HFFc6 (cell line): Measurements from ENCODE around the gene UTS2R. TPM values are rescaled to one million over a fixed set of nuclear protein-coding genes. Genes with fewer than 3 reads are reported as not detected.

Experiments
- DNase-seq: peaks from one replicate; pipeline ENCODE4 v3.0.0-alpha.2; 2018
- H3K27ac Mint-ChIP-seq: 2 replicates; pipeline ENCODE4 v1.8.0; 2020; ENCODE audit warnings: mild to moderate bottlenecking, mixed read lengths
- H3K27me3 Mint-ChIP-seq: 2 replicates; pipeline ENCODE4 v1.8.0; 2021; ENCODE audit warnings: mild to moderate bottlenecking, moderate library complexity, mixed read lengths; ENCODE audit not compliant: insufficient read depth
- H3K36me3 Mint-ChIP-seq: 2 replicates; pipeline ENCODE4 v1.8.0; 2021; ENCODE audit warnings: low read depth, mixed read lengths
- H3K4me1 Mint-ChIP-seq: 2 replicates; pipeline ENCODE4 v1.8.0; 2020; ENCODE audit warnings: low read depth, mixed read lengths
- H3K4me3 Mint-ChIP-seq: 2 replicates; pipeline ENCODE4 v1.8.0; 2020; ENCODE audit warnings: mild to moderate bottlenecking, moderate library complexity, mixed read lengths
- H3K9me3 Mint-ChIP-seq: 2 replicates; pipeline ENCODE4 v1.8.0; 2020; ENCODE audit warnings: mild to moderate bottlenecking, mixed read lengths
- total RNA-seq, 6 experiments: library from RNA; stranded (reverse); fragmentation: NEBNext Ultra II Directional; extraction: Animal tissue kit (Norgen Biotek cat#: 25700); gene quantifications; 2 replicates in 1 of 6; 3 replicates in 5 of 6; pipeline ENCODE4 v1.2.3, GENCODE V29; 2021
- TF ChIP-seq, protein P1 (sequence below): fragments of 200-600 bp; sonication (generic); IDR thresholded peaks from 2 replicates; pipeline ENCODE4 v1.5.0; 2021; ENCODE audit warnings: antibody characterized with exemption, mild to moderate bottlenecking

UTS2R gene
- total RNA-seq, 6 experiments from 2014 or later: not detected

DNA sequence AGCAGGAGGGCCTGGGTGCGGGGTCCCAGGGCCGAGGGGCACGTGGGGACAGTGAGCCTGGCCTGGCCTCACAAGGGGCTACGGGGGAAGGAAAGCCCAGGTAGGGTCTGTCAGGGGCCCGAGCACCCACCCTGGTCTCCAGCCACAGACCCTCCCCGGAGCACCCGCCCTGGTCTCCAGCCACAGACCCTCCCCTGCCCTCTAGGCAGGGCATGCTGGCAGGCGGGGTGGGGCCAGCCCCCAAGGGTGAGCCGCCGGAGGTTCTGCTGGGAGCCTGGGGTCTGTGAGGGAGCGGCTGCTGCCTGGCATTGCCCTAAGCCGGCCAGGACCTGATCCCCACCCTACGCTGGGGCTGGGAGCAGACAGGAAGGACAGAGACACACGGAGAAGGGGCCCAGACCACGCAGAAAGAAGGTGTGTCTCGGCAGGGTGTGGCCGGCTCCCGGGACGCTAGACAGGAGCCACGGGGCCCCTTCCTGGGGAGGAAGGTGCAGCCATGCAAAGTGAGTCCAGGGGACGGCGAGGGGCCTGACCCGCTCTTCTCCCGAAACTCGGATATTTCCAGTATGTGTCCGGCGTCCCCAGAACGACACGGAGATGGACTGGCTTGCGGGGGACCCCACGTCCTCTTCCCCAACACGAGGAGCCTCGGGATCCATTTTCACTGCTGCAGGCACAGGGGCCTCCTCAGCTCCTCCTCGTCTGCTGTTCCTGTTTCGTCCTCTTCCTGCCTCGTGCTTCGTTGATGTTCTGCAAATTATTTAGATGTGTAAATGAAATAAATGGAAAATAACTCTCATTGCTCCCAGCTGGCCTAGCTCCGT is 15.5 kb downstream of the UTS2R start:
- Mint-ChIP-seq H3K4me1 (0 out of 2 replicates have a peak, but pooled peaks cover 5% of the 10 kb centered on the region), H3K9me3 (no peaks in the 10 kb centered on the region), H3K36me3 (no peaks in the 10 kb centered on the region), H3K27me3 (peaks cover 9% of the 10 kb centered on the region; the same call in 1 of the 2 replicates), H3K27ac (no peak overlapping the region), H3K4me3 (no peak overlapping the region)
- TF ChIP-seq, protein P1, sequence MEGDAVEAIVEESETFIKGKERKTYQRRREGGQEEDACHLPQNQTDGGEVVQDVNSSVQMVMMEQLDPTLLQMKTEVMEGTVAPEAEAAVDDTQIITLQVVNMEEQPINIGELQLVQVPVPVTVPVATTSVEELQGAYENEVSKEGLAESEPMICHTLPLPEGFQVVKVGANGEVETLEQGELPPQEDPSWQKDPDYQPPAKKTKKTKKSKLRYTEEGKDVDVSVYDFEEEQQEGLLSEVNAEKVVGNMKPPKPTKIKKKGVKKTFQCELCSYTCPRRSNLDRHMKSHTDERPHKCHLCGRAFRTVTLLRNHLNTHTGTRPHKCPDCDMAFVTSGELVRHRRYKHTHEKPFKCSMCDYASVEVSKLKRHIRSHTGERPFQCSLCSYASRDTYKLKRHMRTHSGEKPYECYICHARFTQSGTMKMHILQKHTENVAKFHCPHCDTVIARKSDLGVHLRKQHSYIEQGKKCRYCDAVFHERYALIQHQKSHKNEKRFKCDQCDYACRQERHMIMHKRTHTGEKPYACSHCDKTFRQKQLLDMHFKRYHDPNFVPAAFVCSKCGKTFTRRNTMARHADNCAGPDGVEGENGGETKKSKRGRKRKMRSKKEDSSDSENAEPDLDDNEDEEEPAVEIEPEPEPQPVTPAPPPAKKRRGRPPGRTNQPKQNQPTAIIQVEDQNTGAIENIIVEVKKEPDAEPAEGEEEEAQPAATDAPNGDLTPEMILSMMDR: no peak
- no peak for DNase-seq

DNA sequence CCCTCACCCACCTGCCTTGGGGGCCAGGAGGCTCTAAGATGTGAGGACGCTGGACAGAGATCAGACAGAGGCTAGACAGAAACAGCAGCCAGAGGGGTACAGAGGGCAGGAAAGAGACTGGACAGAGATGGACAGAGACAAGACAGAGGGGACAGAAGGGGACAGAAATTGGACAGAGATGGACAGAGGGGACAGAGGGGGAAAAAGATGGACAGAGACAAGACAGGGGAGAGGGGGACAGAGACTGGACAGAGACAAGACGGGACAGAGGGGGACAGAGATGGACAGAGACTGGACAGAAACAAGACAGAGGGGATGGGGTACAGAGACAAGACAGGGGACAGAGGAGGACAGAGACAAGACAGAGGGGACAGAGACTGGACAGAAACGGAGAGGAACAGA is 16.1 kb downstream of the UTS2R start:
- peaks cover 9% of the 10 kb centered on the region; the same call in 1 of the 2 replicates for H3K27me3 Mint-ChIP-seq
- no peak overlapping the region for H3K27ac Mint-ChIP-seq
- no peak for DNase-seq
- TF ChIP-seq, protein P1: no peak
- H3K4me1 Mint-ChIP-seq: 0 out of 2 replicates have a peak, but pooled peaks cover 5% of the 10 kb centered on the region
- H3K36me3 Mint-ChIP-seq: no peaks in the 10 kb centered on the region
- no peak overlapping the region for H3K4me3 Mint-ChIP-seq
- no peaks in the 10 kb centered on the region for H3K9me3 Mint-ChIP-seq

DNA sequence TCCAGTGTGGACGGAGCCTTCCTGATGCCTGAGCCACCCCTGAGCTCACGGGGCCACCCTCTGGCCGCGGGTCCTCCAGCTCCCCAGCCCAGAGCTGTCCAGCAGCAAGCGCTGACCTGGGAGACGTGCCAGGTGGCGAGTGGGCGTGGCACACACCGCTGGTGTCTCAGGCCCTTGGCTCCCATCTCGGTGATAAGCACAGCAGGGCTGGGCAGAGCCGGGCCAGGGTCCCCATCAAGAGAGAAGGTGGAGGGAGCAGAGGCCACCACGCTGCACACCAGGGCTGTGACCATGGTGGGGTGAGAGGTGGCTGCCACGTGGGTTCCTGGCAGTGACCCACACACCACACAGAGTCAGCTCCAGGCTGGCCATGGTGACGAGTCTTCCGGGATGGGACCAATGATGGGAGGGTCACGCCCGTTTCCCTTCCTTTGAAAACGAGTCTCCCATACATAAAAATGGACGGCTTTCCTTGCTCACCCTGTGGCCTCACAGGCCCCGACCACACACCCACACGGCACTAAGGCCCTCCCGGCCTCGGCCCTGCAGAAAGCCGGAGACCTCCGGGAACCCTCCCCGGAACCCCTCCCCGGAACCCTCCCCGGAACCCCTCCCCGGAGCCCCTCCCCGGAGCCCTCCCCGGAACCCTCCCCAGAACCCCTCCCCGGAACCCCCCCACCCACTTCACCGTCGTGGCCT is 16.8 kb downstream of the UTS2R start:
- Mint-ChIP-seq H3K36me3 (no peaks in the 10 kb centered on the region), H3K27me3 (peaks cover 9% of the 10 kb centered on the region; the same call in 1 of the 2 replicates), H3K9me3 (no peaks in the 10 kb centered on the region), H3K4me3 (no peak overlapping the region), H3K27ac (no peak overlapping the region), H3K4me1 (0 out of 2 replicates have a peak, but pooled peaks cover 5% of the 10 kb centered on the region)
- no peak for DNase-seq
- TF ChIP-seq, protein P1: no peak

DNA sequence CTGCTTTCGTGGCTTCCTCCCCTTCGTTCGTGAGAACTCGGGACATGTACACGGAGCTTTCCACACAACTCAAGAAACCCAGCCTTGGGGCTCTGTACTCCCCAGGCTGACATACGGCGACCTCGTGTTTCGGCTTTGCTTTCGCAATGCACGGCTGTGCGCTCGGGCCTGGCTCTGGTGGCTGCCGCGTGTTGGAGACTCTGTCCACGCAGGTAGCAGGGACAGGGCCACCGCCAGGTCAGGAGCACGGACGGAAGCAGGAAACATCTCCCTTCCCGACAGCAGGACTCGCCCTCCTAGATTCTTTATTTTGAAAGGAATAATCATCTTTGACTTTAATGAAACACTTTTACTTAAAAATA is 17.3 kb downstream of the UTS2R start:
- TF ChIP-seq, protein P1: no peak
- H3K36me3 Mint-ChIP-seq: no peaks in the 10 kb centered on the region
- no peak overlapping the region for H3K4me3 Mint-ChIP-seq
- 0 out of 2 replicates have a peak, but pooled peaks cover 5% of the 10 kb centered on the region for H3K4me1 Mint-ChIP-seq
- no peak overlapping the region for H3K27ac Mint-ChIP-seq
- no peak for DNase-seq
- H3K9me3 Mint-ChIP-seq: no peaks in the 10 kb centered on the region
- H3K27me3 Mint-ChIP-seq: peaks cover 9% of the 10 kb centered on the region; the same call in 1 of the 2 replicates

DNA sequence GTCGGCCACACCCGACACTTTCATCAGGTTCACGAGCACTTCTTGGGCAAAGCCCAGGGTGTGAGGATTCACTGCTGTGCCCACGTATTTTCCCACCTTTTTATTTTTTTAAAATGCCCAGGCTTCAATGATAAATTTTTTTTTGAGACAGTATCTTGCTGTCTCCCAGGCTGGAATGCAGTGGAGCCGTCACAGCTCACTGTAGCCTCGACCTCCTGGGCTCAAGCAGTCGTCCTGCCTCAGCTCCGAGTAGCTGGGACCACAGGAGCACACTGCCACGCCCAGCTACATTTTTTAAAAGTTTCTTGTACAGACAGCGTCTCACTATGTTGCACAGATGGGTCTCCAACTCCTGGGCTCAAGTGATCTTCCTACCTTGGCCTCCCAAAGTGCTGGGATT is 17.8 kb downstream of the UTS2R start:
- H3K4me3 Mint-ChIP-seq: no peak overlapping the region
- peaks cover 9% of the 10 kb centered on the region; the same call in 1 of the 2 replicates for H3K27me3 Mint-ChIP-seq
- DNase-seq: no peak
- H3K9me3 Mint-ChIP-seq: no peaks in the 10 kb centered on the region
- TF ChIP-seq, protein P1: no peak
- no peak overlapping the region for H3K27ac Mint-ChIP-seq
- H3K36me3 Mint-ChIP-seq: no peaks in the 10 kb centered on the region
- H3K4me1 Mint-ChIP-seq: 0 out of 2 replicates have a peak, but pooled peaks cover 5% of the 10 kb centered on the region
